ENCODE measurements around the gene RPRD1B.

RPRD1B gene

DNA sequence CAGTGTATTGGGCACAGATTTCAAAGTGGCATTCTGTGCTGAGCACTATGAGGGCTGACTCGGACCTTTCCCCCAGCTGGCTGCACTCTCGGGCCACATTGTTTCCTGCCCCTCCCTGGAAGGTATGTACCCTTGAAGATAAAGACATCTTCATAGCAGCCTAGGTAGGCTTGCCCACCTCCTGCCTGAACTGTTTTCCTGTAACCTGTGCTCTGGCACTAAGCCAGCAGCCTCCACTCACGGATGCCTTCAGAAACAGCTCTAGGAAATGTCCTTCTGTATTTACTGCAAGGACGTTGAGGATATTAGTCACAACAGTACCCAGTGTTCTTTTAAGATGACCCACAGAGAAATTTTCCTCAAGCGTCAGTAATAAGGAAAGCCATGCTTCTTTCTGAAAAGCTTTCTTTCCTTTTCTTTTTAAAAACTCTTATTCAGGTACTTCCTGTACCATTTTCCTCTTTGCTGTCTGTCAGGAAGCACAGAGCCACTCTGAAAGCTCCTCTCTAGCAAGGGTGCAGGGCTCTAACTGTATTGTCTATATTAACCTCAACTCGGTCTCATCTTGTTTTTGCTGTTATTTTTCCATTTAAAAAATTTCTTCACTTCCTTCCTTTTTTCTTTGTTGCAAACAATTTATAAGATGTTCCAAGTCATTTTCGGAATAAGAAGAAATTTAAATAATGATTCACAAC, 43.8 kb upstream of the RPRD1B start:
- TF ChIP-seq CTCF (IDR thresholded peaks at IDR 0.05) = no peak

DNA sequence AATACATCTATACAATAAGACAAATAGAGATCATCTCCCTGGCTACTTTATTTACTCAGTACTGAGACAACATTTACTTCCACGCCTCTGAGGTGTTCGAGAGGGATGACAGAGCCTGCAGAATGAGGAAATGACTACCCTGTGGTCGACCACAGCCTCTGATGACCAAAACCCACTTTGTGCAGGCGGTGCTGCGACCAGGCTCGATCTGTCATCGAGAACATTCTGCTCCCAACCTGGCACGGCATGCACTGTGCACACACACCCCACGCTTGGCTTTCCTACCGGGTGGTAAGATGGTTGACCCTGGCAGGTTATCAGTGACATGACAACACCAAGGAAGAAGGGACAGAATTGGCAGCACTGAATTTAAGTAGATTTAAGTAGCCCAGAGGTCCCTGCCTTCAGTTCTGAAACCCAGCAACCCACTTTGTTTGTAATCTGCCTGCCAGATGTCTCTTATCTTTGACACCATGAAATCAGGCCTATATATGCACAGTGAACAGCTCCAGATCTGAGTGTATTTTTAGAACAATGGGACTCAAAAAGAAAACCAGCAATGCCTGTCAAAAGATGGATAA, 42.9 kb upstream of the RPRD1B start:
- TF ChIP-seq CTCF (IDR thresholded peaks at IDR 0.05) = no peak

GRCh38 chr20:37991157-37991866, 42.2 kb upstream of the RPRD1B start:
- no peak for TF ChIP-seq CTCF (IDR thresholded peaks at IDR 0.05)

DNA sequence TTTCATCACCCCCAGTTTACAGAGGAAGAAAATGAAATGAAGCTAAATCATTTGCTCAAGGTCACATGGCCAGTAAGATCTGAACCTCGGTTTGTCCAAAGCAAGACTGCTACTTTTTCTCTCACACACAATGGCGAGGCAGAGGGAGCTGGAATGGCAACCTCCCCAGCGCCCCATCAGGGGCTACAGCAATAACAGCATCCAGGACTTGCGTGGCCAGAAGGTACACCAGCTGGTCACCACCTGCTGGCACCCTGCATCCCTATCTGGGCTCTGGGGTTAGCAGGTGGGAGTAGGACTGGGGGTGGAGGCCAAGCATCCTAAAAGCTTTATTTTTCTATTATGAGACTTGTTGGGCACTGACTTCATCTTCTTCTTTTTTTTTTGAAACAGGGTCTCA, 41.6 kb upstream of the RPRD1B start:
- no peak for TF ChIP-seq CTCF (IDR thresholded peaks at IDR 0.05)

DNA sequence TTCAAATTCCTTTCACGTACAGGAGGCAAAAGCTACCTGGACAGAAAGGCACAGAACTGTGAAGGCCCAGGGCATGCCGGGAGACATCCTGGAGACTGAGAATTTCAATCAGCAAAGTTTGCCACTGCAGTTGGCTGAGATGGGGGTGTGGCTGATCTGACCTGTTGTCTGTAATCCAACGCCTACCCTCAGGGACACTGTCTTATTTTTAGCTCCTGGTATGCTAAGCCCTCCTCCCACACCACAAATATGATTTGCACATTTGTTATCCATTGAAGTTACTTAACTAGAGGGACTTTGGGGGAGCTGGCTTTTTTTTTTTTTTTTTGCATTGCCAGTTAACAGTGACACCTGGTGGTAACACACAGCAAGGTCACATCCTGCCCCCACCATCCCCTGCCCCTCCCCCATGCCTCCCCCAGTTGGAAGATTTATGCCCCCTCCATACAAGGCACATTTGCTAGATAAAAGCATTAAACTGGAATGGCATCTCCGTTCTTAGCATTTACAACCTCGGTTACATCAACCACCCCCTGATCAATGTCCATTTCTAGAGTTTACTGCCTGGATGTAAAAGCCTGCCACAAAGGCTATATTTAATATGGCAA, 40.6 kb upstream of the RPRD1B start:
- TF ChIP-seq CTCF (IDR thresholded peaks at IDR 0.05) = peak; percentile 66

DNA sequence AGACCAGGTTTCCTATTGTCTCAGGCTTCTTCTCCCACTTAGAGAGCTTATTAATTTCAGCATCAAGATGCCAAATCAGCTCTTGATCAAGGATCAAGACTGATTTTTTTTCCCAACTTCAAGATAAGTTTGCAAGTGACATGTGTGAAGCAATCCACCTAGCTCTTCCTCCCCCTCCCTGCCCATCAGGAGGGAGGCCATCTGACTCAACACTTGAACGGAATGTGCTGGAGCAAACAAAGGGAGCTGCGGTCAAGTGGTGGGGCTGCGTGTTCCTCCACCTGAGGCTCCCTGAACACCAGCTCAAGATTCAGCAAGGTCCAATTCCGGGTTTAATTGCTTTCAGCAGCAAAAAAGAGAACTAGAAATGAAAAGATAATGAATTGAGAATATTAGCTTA, 39.0 kb upstream of the RPRD1B start:
- no peak for TF ChIP-seq CTCF (IDR thresholded peaks at IDR 0.05)

- TF ChIP-seq CTCF (IDR thresholded peaks at IDR 0.05) = no peak
Measured at GRCh38 chr20:37995856-37996605, 37.5 kb upstream of the RPRD1B start.

Data from LNCAP (cell line).